Measurements from ENCODE around the gene MAPKAPK3. TPM values are rescaled to one million over a fixed set of nuclear protein-coding genes. Genes with fewer than 3 reads are reported as not detected.
A peak's percentile ranks its signal among the peaks of the same experiment; 100 is the strongest.
"Not testable (repeated sequence)": the region's sequence is repeated elsewhere in the genome, so short reads cannot be mapped to it uniquely, and the experiment has no call there.

The MAPKAPK3 gene
- total and polyA plus RNA-seq, 7 experiments from 2014 or later: 26.7 to 196 (median 53.4) TPM

- Histone ChIP-seq H3K9me3 (ENCODE audit: control insufficient read depth in 2 of 3, low read length in 3 of 3) (no peaks in the 10 kb centered on the region), H3K4me3 (ENCODE audit: low read length) (no peak overlapping the region), H3K27ac (ENCODE audit: low read depth, low read length) (no peak overlapping the region), H3K27me3 (ENCODE audit: control insufficient read depth in 2 of 2, insufficient read depth in 2 of 2, low read length in 2 of 2) (no peaks in the 10 kb centered on the region), H3K36me3 (ENCODE audit: control insufficient read depth in 2 of 3, insufficient read depth in 3 of 3, low read length in 3 of 3) (no peaks in the 10 kb centered on the region), H3K4me1 (ENCODE audit: control insufficient read depth in 2 of 2, insufficient read depth in 2 of 2, low read length in 2 of 2) (peaks cover 0 to 4% of the 10 kb centered on the region in 2 donors)
- ChIA-PET POLR2A (no interaction called here), CTCF (no interaction called here)
- H3K4me1 Mint-ChIP-seq: peaks cover 4 to 14% (median 10%) of the 10 kb centered on the region in 7 donors
- H3K27ac Mint-ChIP-seq: no peak overlapping the region
- peak; percentile 38 for ATAC-seq
- DNase-seq: no peak
- H3K4me3 Mint-ChIP-seq: peak overlapping the region in 1 of 10 donors; percentile 5
- H3K36me3 Mint-ChIP-seq: no peaks in the 10 kb centered on the region
- H3K9me3 Mint-ChIP-seq: no peaks in the 10 kb centered on the region
- intact Hi-C loops (cut with micrococcal nuclease): no loop called here
- peaks cover 0 to 5% (median 0%) of the 10 kb centered on the region in 5 donors for H3K27me3 Mint-ChIP-seq
These were observed 48.3 kb downstream of the MAPKAPK3 start for GRCh38 chr3:50665081-50665840.

- H3K9me3 ChIP-seq (ENCODE audit: control insufficient read depth in 2 of 3, low read length in 3 of 3); H3K9me3 Mint-ChIP-seq; H3K36me3 Mint-ChIP-seq; H3K36me3 ChIP-seq (ENCODE audit: control insufficient read depth in 2 of 3, insufficient read depth in 3 of 3, low read length in 3 of 3); H3K4me3 Mint-ChIP-seq; intact Hi-C loops (cut with micrococcal nuclease); H3K27ac ChIP-seq (ENCODE audit: low read depth, low read length); H3K4me1 ChIP-seq (ENCODE audit: control insufficient read depth in 2 of 2, insufficient read depth in 2 of 2, low read length in 2 of 2); ATAC-seq; H3K27ac Mint-ChIP-seq; POLR2A ChIA-PET; H3K4me3 ChIP-seq (ENCODE audit: low read length); DNase-seq; CTCF ChIA-PET; H3K27me3 ChIP-seq (ENCODE audit: control insufficient read depth in 2 of 2, insufficient read depth in 2 of 2, low read length in 2 of 2); H3K27me3 Mint-ChIP-seq: not testable (repeated sequence)
- H3K4me1 Mint-ChIP-seq: peaks cover 4 to 14% (median 10%) of the 10 kb centered on the region in 7 donors
These were observed 48.8 kb downstream of the MAPKAPK3 start for GRCh38 chr3:50665841-50666115.

GRCh38 chr3:50666837-50667236, 49.9 kb downstream of the MAPKAPK3 start:
- CTCF ChIA-PET: no interaction called here
- H3K27ac ChIP-seq (ENCODE audit: low read depth, low read length): no peak overlapping the region

GRCh38 chr3:50671331-50671730, 54.4 kb downstream of the MAPKAPK3 start:
- H3K27ac Mint-ChIP-seq: no peak overlapping the region
- no peak for ATAC-seq

More at GRCh38 chr3:50666837-50667236, 49.9 kb downstream of the MAPKAPK3 start:
- Histone ChIP-seq H3K4me3 (ENCODE audit: low read length) (no peak overlapping the region), H3K4me1 (ENCODE audit: control insufficient read depth in 2 of 2, insufficient read depth in 2 of 2, low read length in 2 of 2) (peaks cover 0 to 4% of the 10 kb centered on the region in 2 donors), H3K27me3 (ENCODE audit: control insufficient read depth in 2 of 2, insufficient read depth in 2 of 2, low read length in 2 of 2) (no peaks in the 10 kb centered on the region), H3K36me3 (ENCODE audit: control insufficient read depth in 2 of 3, insufficient read depth in 3 of 3, low read length in 3 of 3) (no peaks in the 10 kb centered on the region), H3K9me3 (ENCODE audit: control insufficient read depth in 2 of 3, low read length in 3 of 3) (no peaks in the 10 kb centered on the region)
- intact Hi-C loops (cut with micrococcal nuclease): no loop called here
- POLR2A ChIA-PET: no interaction called here
- Mint-ChIP-seq H3K27me3 (peaks cover 0 to 18% (median 0%) of the 10 kb centered on the region in 5 donors), H3K9me3 (no peaks in the 10 kb centered on the region), H3K4me1 (peaks cover 4 to 14% (median 10%) of the 10 kb centered on the region in 7 donors), H3K36me3 (no peaks in the 10 kb centered on the region), H3K27ac (no peak overlapping the region), H3K4me3 (no peak overlapping the region)
- peak in 1 of 9 donors; percentile 12 for DNase-seq
- no peak for ATAC-seq

GRCh38 chr3:50672656-50673055, 55.7 kb downstream of the MAPKAPK3 start:
- H3K9me3 ChIP-seq (ENCODE audit: control insufficient read depth in 2 of 3, low read length in 3 of 3): no peaks in the 10 kb centered on the region
- Mint-ChIP-seq H3K36me3 (no peaks in the 10 kb centered on the region), H3K4me3 (peak overlapping the region in 3 of 10 donors; percentile 1 to 15 (median 6)), H3K27ac (no peak overlapping the region), H3K27me3 (peaks cover 11 to 55% (median 21%) of the 10 kb centered on the region in 5 donors), H3K9me3 (no peaks in the 10 kb centered on the region), H3K4me1 (peaks cover 4 to 10% (median 6%) of the 10 kb centered on the region in 7 donors)
- POLR2A ChIA-PET: no interaction called here
- no peaks in the 10 kb centered on the region for H3K36me3 ChIP-seq (ENCODE audit: control insufficient read depth in 2 of 3, insufficient read depth in 3 of 3, low read length in 3 of 3)
- CTCF ChIA-PET: interaction anchor here (1.1 to 1.3 kb wide), 2 partner anchors 20 to 100 kb away, joined by 4 to 5 read pairs; no protein-coding TSS in a partner anchor
- H3K27ac ChIP-seq (ENCODE audit: low read depth, low read length): no peak overlapping the region
- ATAC-seq (no peak), DNase-seq (no peak)
- peaks cover 0 to 3% of the 10 kb centered on the region in 2 donors for H3K27me3 ChIP-seq (ENCODE audit: control insufficient read depth in 2 of 2, insufficient read depth in 2 of 2, low read length in 2 of 2)
- no peak overlapping the region for H3K4me3 ChIP-seq (ENCODE audit: low read length)
- H3K4me1 ChIP-seq (ENCODE audit: control insufficient read depth in 2 of 2, insufficient read depth in 2 of 2, low read length in 2 of 2): no peaks in the 10 kb centered on the region
- intact Hi-C loops (cut with micrococcal nuclease): loop anchor here in 1 of 2 donors (10.0 kb wide), 1 partner anchor 352 kb away; no protein-coding TSS in a partner anchor

More at GRCh38 chr3:50671331-50671730, 54.4 kb downstream of the MAPKAPK3 start:
- Mint-ChIP-seq H3K4me1 (peaks cover 4 to 10% (median 6%) of the 10 kb centered on the region in 7 donors), H3K27me3 (peaks cover 8 to 48% (median 17%) of the 10 kb centered on the region in 5 donors), H3K36me3 (no peaks in the 10 kb centered on the region), H3K9me3 (no peaks in the 10 kb centered on the region), H3K4me3 (no peak overlapping the region)
- Histone ChIP-seq H3K27me3 (ENCODE audit: control insufficient read depth in 2 of 2, insufficient read depth in 2 of 2, low read length in 2 of 2) (peaks cover 0 to 3% of the 10 kb centered on the region in 2 donors), H3K9me3 (ENCODE audit: control insufficient read depth in 2 of 3, low read length in 3 of 3) (no peaks in the 10 kb centered on the region), H3K27ac (ENCODE audit: low read depth, low read length) (no peak overlapping the region), H3K4me3 (ENCODE audit: low read length) (no peak overlapping the region), H3K4me1 (ENCODE audit: control insufficient read depth in 2 of 2, insufficient read depth in 2 of 2, low read length in 2 of 2) (no peaks in the 10 kb centered on the region), H3K36me3 (ENCODE audit: control insufficient read depth in 2 of 3, insufficient read depth in 3 of 3, low read length in 3 of 3) (no peaks in the 10 kb centered on the region)
- ChIA-PET POLR2A (no interaction called here), CTCF (no interaction called here)
- intact Hi-C loops (cut with micrococcal nuclease): loop anchor here in 1 of 2 donors (10.0 kb wide), 1 partner anchor 353 kb away; no protein-coding TSS in a partner anchor
- no peak for DNase-seq

GRCh38 chr3:50673931-50674330, 57.0 kb downstream of the MAPKAPK3 start:
- Histone ChIP-seq H3K4me1 (ENCODE audit: control insufficient read depth in 2 of 2, insufficient read depth in 2 of 2, low read length in 2 of 2) (no peaks in the 10 kb centered on the region), H3K4me3 (ENCODE audit: low read length) (no peak overlapping the region), H3K36me3 (ENCODE audit: control insufficient read depth in 2 of 3, insufficient read depth in 3 of 3, low read length in 3 of 3) (no peaks in the 10 kb centered on the region), H3K9me3 (ENCODE audit: control insufficient read depth in 2 of 3, low read length in 3 of 3) (no peaks in the 10 kb centered on the region), H3K27me3 (ENCODE audit: control insufficient read depth in 2 of 2, insufficient read depth in 2 of 2, low read length in 2 of 2) (peaks cover 0 to 3% of the 10 kb centered on the region in 2 donors), H3K27ac (ENCODE audit: low read depth, low read length) (no peak overlapping the region)
- POLR2A ChIA-PET: no interaction called here
- no peak for DNase-seq
- Mint-ChIP-seq H3K4me1 (peaks cover 4 to 10% (median 6%) of the 10 kb centered on the region in 7 donors), H3K9me3 (no peaks in the 10 kb centered on the region), H3K36me3 (no peaks in the 10 kb centered on the region), H3K27me3 (peaks cover 17 to 65% (median 29%) of the 10 kb centered on the region in 5 donors), H3K4me3 (peak overlapping the region; percentile 57 to 86 (median 78)), H3K27ac (peak overlapping the region in 4 of 9 donors; percentile 4 to 58 (median 20))
- CTCF ChIA-PET: interaction anchor here (0.5 to 1.7 kb wide), 7 partner anchors 11 to 663 kb away, joined by 3 to 5 read pairs (median 3); no protein-coding TSS in a partner anchor
- ATAC-seq: no peak
- intact Hi-C loops (cut with micrococcal nuclease): loop anchor here (1.0 to 10.0 kb wide), 4 partner anchors 56 to 699 kb away; no protein-coding TSS in a partner anchor

Data from naive thymus-derived CD4-positive, alpha-beta T cell (primary cell).